Measurements from ENCODE around the gene PCDHB6. TPM values are rescaled to one million over a fixed set of nuclear protein-coding genes. Genes with fewer than 3 reads are reported as not detected.
"Not testable (repeated sequence)": the region's sequence is repeated elsewhere in the genome, so short reads cannot be mapped to it uniquely, and the experiment has no call there.

The PCDHB6 gene
- total RNA-seq, 1 experiment from 2014 or later, result not detected

GRCh38 chr5:141177577-141178191, 27.8 kb downstream of the PCDHB6 start, which contains the start of gene PCDHB8:
PCDHB8 (plus strand) TSS chr5:141177790; CDS start chr5:141178035, 245 bp downstream.
- H4K20me1 ChIP-seq (ENCODE audit: control insufficient read depth, insufficient read depth, insufficient read length); H3K79me1 ChIP-seq (ENCODE audit: insufficient read depth, low read depth, low read length, poor library complexity, severe bottlenecking); H2AK5ac ChIP-seq (ENCODE audit: insufficient read length, low read length); H4K5ac ChIP-seq (ENCODE audit: insufficient read length, low read depth, low read length); H3K23ac ChIP-seq (ENCODE audit: insufficient read length, low read depth, low read length); H3K27me3 ChIP-seq (ENCODE audit: insufficient read depth, low read length); H3K27ac Mint-ChIP-seq; H3K27me3 Mint-ChIP-seq (ENCODE audit: low read depth); H3K4me1 Mint-ChIP-seq; H3K4me1 ChIP-seq (ENCODE audit: insufficient read depth, low read length); H3K4me3 Mint-ChIP-seq; H3K9me3 ChIP-seq (ENCODE audit: control insufficient read depth, low read depth, low read length); H3T11ph ChIP-seq (ENCODE audit: low read length); H2AFZ ChIP-seq (ENCODE audit: low read length); H3K56ac ChIP-seq (ENCODE audit: insufficient read length, low read depth, low read length); H2BK15ac ChIP-seq (ENCODE audit: low read depth, low read length); H2BK120ac ChIP-seq (ENCODE audit: low read depth, low read length, poor library complexity, severe bottlenecking); H3K9ac ChIP-seq (ENCODE audit: extremely low read depth, insufficient read length, low read length); H3K4ac ChIP-seq (ENCODE audit: low read depth, low read length); H3K14ac ChIP-seq (ENCODE audit: insufficient read depth, low read length); H3K27ac ChIP-seq (ENCODE audit: insufficient read length, low read depth, low read length); H3K4me2 ChIP-seq (ENCODE audit: insufficient read depth, insufficient read length, low read length); H3K23me2 ChIP-seq (ENCODE audit: insufficient read length, low read depth, low read length, poor library complexity, severe bottlenecking); H2BK5ac ChIP-seq (ENCODE audit: insufficient read length, low read length); H3K79me2 ChIP-seq (ENCODE audit: insufficient read depth, low read length); H3K18ac ChIP-seq (ENCODE audit: insufficient read length, low read depth, low read length); H4K8ac ChIP-seq (replicated peaks; ENCODE audit: insufficient read length, low read depth, low read length); H2BK20ac ChIP-seq (ENCODE audit: low read depth, low read length, poor library complexity, severe bottlenecking); DNase-seq; H4K91ac ChIP-seq (ENCODE audit: insufficient read length, low read depth, low read length); H2BK12ac ChIP-seq (ENCODE audit: insufficient read length, low read depth, low read length): not testable (repeated sequence)
- H3K36me3 Mint-ChIP-seq (ENCODE audit: insufficient read depth in 1 of 3, low read depth in 3 of 3), result peaks cover 4 to 21% (median 10%) of the 10 kb centered on the region in 3 experiments; a peak in 5 of 7 replicates
- TF ChIP-seq, protein P1, sequence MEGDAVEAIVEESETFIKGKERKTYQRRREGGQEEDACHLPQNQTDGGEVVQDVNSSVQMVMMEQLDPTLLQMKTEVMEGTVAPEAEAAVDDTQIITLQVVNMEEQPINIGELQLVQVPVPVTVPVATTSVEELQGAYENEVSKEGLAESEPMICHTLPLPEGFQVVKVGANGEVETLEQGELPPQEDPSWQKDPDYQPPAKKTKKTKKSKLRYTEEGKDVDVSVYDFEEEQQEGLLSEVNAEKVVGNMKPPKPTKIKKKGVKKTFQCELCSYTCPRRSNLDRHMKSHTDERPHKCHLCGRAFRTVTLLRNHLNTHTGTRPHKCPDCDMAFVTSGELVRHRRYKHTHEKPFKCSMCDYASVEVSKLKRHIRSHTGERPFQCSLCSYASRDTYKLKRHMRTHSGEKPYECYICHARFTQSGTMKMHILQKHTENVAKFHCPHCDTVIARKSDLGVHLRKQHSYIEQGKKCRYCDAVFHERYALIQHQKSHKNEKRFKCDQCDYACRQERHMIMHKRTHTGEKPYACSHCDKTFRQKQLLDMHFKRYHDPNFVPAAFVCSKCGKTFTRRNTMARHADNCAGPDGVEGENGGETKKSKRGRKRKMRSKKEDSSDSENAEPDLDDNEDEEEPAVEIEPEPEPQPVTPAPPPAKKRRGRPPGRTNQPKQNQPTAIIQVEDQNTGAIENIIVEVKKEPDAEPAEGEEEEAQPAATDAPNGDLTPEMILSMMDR (conservative IDR thresholded peaks at IDR 0.05), result peak; percentile 43; the same call in 2 of the 3 replicates
- no CpG with 5 or more reads among the region's 18 CpGs for WGBS (ENCODE audit: extremely low coverage, insufficient read length, low lambda C conversion rate)
- H3K9me3 Mint-ChIP-seq, result peaks cover 20 to 28% of the 10 kb centered on the region in 2 experiments

GRCh38 chr5:141179371-141179770, 29.5 kb downstream of the PCDHB6 start:
- no CpG with 5 or more reads among the region's 39 CpGs for WGBS (ENCODE audit: extremely low coverage, insufficient read length, low lambda C conversion rate)
- H4K8ac ChIP-seq (replicated peaks; ENCODE audit: insufficient read length, low read depth, low read length); H3K4me3 Mint-ChIP-seq; H3K79me2 ChIP-seq (ENCODE audit: insufficient read depth, low read length); H3K18ac ChIP-seq (ENCODE audit: insufficient read length, low read depth, low read length); H2AK5ac ChIP-seq (ENCODE audit: insufficient read length, low read length); H3K4me1 Mint-ChIP-seq; H3K79me1 ChIP-seq (ENCODE audit: insufficient read depth, low read depth, low read length, poor library complexity, severe bottlenecking); H4K5ac ChIP-seq (ENCODE audit: insufficient read length, low read depth, low read length); H3T11ph ChIP-seq (ENCODE audit: low read length); H2BK15ac ChIP-seq (ENCODE audit: low read depth, low read length); H2BK12ac ChIP-seq (ENCODE audit: insufficient read length, low read depth, low read length); H3K23ac ChIP-seq (ENCODE audit: insufficient read length, low read depth, low read length); H3K56ac ChIP-seq (ENCODE audit: insufficient read length, low read depth, low read length); H4K91ac ChIP-seq (ENCODE audit: insufficient read length, low read depth, low read length); H2BK120ac ChIP-seq (ENCODE audit: low read depth, low read length, poor library complexity, severe bottlenecking); H3K4ac ChIP-seq (ENCODE audit: low read depth, low read length); H3K9me3 ChIP-seq (ENCODE audit: control insufficient read depth, low read depth, low read length); H2BK20ac ChIP-seq (ENCODE audit: low read depth, low read length, poor library complexity, severe bottlenecking); H3K27ac ChIP-seq (ENCODE audit: insufficient read length, low read depth, low read length); H3K4me1 ChIP-seq (ENCODE audit: insufficient read depth, low read length); H2AFZ ChIP-seq (ENCODE audit: low read length); H3K4me2 ChIP-seq (ENCODE audit: insufficient read depth, insufficient read length, low read length); H3K27me3 Mint-ChIP-seq (ENCODE audit: low read depth); DNase-seq; H4K20me1 ChIP-seq (ENCODE audit: control insufficient read depth, insufficient read depth, insufficient read length); H3K23me2 ChIP-seq (ENCODE audit: insufficient read length, low read depth, low read length, poor library complexity, severe bottlenecking); H3K14ac ChIP-seq (ENCODE audit: insufficient read depth, low read length); H3K27me3 ChIP-seq (ENCODE audit: insufficient read depth, low read length); H3K9ac ChIP-seq (ENCODE audit: extremely low read depth, insufficient read length, low read length); H3K27ac Mint-ChIP-seq; H2BK5ac ChIP-seq (ENCODE audit: insufficient read length, low read length): not testable (repeated sequence)
- H3K36me3 Mint-ChIP-seq (ENCODE audit: insufficient read depth in 1 of 3, low read depth in 3 of 3), result peaks cover 4 to 19% (median 9%) of the 10 kb centered on the region in 3 experiments
- H3K9me3 Mint-ChIP-seq, result peaks cover 15 to 23% of the 10 kb centered on the region in 2 experiments

All from H9 (cell line).